Prostate gland (tissue), 2 donors: ENCODE results near the gene MAPK8IP3.

ENCODE experiments used
- POLR2A ChIP-seq: fragments of 450-650 bp; IDR thresholded peaks from one replicate; pipeline ENCODE4 v1.6.1; 2016; ENCODE audit warnings: antibody characterized with exemption, mild to moderate bottlenecking
- POLR2AphosphoS5 ChIP-seq: sonication (generic); formaldehyde crosslinking; IDR thresholded peaks from one replicate; pipeline ENCODE4 v1.6.1; 2017; ENCODE audit warnings: antibody characterized with exemption
- TF ChIP-seq, protein P1 (sequence below), 4 experiments: fragments of 200-600 bp in 2 of 4; fragments of 450-650 bp in 2 of 4; sonication (generic) in 2 of 4; IDR thresholded peaks; 1 replicate in 3 of 4; 2 replicates in 1 of 4; pipeline ENCODE4 v1.5.1; 2016 to 2019; ENCODE audit warnings: antibody characterized with exemption in 4 of 4, mild to moderate bottlenecking in 2 of 4, moderate library complexity in 2 of 4

DNA sequence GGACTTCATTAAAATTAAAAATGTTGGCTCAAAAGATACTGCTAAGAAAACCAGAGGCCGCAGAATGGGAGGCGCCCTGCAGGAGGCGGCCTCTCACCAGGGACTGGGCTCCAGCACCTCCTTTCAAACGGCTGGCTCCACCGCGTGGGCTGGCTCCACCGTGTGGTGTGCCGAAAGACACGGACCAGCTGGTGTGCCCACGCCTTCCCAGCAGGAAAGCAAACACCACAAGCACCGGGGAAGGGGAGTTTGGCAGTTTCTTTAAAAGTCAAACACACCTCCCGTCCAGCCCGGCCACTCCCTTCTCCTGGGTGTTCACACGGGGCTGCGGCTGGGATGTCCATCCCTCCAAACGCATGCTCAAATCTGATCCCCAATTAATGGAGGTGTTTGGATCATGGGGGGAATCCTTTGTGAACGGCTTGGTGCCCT, 106.8 kb downstream of the MAPK8IP3 start:
- TF ChIP-seq POLR2A (no peak), POLR2AphosphoS5 (peak; percentile 80)
- TF ChIP-seq, protein P1, sequence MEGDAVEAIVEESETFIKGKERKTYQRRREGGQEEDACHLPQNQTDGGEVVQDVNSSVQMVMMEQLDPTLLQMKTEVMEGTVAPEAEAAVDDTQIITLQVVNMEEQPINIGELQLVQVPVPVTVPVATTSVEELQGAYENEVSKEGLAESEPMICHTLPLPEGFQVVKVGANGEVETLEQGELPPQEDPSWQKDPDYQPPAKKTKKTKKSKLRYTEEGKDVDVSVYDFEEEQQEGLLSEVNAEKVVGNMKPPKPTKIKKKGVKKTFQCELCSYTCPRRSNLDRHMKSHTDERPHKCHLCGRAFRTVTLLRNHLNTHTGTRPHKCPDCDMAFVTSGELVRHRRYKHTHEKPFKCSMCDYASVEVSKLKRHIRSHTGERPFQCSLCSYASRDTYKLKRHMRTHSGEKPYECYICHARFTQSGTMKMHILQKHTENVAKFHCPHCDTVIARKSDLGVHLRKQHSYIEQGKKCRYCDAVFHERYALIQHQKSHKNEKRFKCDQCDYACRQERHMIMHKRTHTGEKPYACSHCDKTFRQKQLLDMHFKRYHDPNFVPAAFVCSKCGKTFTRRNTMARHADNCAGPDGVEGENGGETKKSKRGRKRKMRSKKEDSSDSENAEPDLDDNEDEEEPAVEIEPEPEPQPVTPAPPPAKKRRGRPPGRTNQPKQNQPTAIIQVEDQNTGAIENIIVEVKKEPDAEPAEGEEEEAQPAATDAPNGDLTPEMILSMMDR (IDR thresholded peaks at IDR 0.05), result peak in 3 of 4 experiments; percentile 61 to 84 (median 84)
